Measurements from ENCODE around the gene DLG4. TPM values are rescaled to one million over a fixed set of nuclear protein-coding genes. Genes with fewer than 3 reads are reported as not detected.
A peak's percentile ranks its signal among the peaks of the same experiment; 100 is the strongest.

Gene DLG4
- total RNA-seq, 1 donor from 2014 or later = 34.9 TPM

GRCh38 chr17:7220593-7221277, 1.1 kb upstream of the DLG4 start:
- H3K9me3 ChIP-seq = no peaks in the 10 kb centered on the region
- H3K27ac ChIP-seq = peak overlapping the region; percentile 96 to 100
- peak; percentile 20 to 48 (median 34) for TF ChIP-seq CTCF (IDR thresholded peaks at IDR 0.05)
- peaks cover 20 to 36% of the 10 kb centered on the region in 2 donors for H3K4me1 ChIP-seq
- H3K36me3 ChIP-seq = peaks cover 38 to 40% of the 10 kb centered on the region in 2 donors
- intact Hi-C loops (cut with DNase I) = no loop called here
- H3K27me3 ChIP-seq = no peaks in the 10 kb centered on the region
- H3K4me3 ChIP-seq = peak overlapping the region; percentile 81 to 98
- no peak for DNase-seq (ENCODE audit: low spot score in 2 of 2)

- intact Hi-C loops (cut with DNase I) = loop anchor here (1.0 to 10.0 kb wide), 2 partner anchors 20 to 615 kb away; partner anchors contain the start of genes KDM6B and PHF23
- no peak for DNase-seq (ENCODE audit: low spot score in 2 of 2)
- peaks cover 23 to 40% of the 10 kb centered on the region in 2 donors for H3K4me1 ChIP-seq
Measured at GRCh38 chr17:7219229-7219811, 316 bp downstream of the DLG4 start.

GRCh38 chr17:7218758-7219157, 878 bp downstream of the DLG4 start:
- peak overlapping the region; percentile 96 to 100 for H3K27ac ChIP-seq
- TF ChIP-seq CTCF (IDR thresholded peaks at IDR 0.05) = no peak
- H3K4me1 ChIP-seq = peaks cover 23 to 40% of the 10 kb centered on the region in 2 donors

More at GRCh38 chr17:7219229-7219811, 316 bp downstream of the DLG4 start:
- H3K27ac ChIP-seq = peak overlapping the region; percentile 96 to 100
- no peaks in the 10 kb centered on the region for H3K9me3 ChIP-seq
- peak overlapping the region; percentile 81 to 98 for H3K4me3 ChIP-seq
- H3K27me3 ChIP-seq = no peaks in the 10 kb centered on the region
- no peak for TF ChIP-seq CTCF (IDR thresholded peaks at IDR 0.05)
- H3K36me3 ChIP-seq = peaks cover 24 to 25% of the 10 kb centered on the region in 2 donors

GRCh38 chr17:7218166-7218565, 1.5 kb downstream of the DLG4 start:
- H3K9me3 ChIP-seq = no peaks in the 10 kb centered on the region
- DNase-seq (ENCODE audit: low spot score in 2 of 2) = no peak
- intact Hi-C loops (cut with DNase I) = loop anchor here (10.0 kb wide), 1 partner anchor 617 kb away; the partner anchor contains the start of gene KDM6B
- no peaks in the 10 kb centered on the region for H3K27me3 ChIP-seq
- H3K4me3 ChIP-seq = peak overlapping the region in 1 of 2 donors; percentile 76
- peak overlapping the region; percentile 96 to 100 for H3K27ac ChIP-seq
- no peak for TF ChIP-seq CTCF (IDR thresholded peaks at IDR 0.05)
- H3K4me1 ChIP-seq = peaks cover 23 to 40% of the 10 kb centered on the region in 2 donors
- H3K36me3 ChIP-seq = peaks cover 13 to 14% of the 10 kb centered on the region in 2 donors

More at GRCh38 chr17:7218758-7219157, 878 bp downstream of the DLG4 start:
- Histone ChIP-seq H3K36me3 (peaks cover 19 to 20% of the 10 kb centered on the region in 2 donors), H3K9me3 (no peaks in the 10 kb centered on the region), H3K27me3 (no peaks in the 10 kb centered on the region), H3K4me3 (no peak overlapping the region)
- DNase-seq (ENCODE audit: low spot score in 2 of 2) = no peak
- intact Hi-C loops (cut with DNase I) = loop anchor here (1.0 to 10.0 kb wide), 2 partner anchors 21 to 616 kb away; partner anchors contain the start of genes KDM6B and PHF23

GRCh38 chr17:7217113-7217987, 2.3 kb downstream of the DLG4 start:
- TF ChIP-seq CTCF (IDR thresholded peaks at IDR 0.05) = no peak
- DNase-seq (ENCODE audit: low spot score in 2 of 2) = no peak
- peak overlapping the region; percentile 96 to 100 for H3K27ac ChIP-seq

More at GRCh38 chr17:7217113-7217987, 2.3 kb downstream of the DLG4 start:
- no peaks in the 10 kb centered on the region for H3K9me3 ChIP-seq
- H3K27me3 ChIP-seq = no peaks in the 10 kb centered on the region
- peaks cover 23 to 40% of the 10 kb centered on the region in 2 donors for H3K4me1 ChIP-seq
- intact Hi-C loops (cut with DNase I) = loop anchor here (10.0 kb wide), 1 partner anchor 617 kb away; the partner anchor contains the start of gene KDM6B
- peaks cover 4 to 6% of the 10 kb centered on the region in 2 donors for H3K36me3 ChIP-seq
- peak overlapping the region; percentile 58 to 76 for H3K4me3 ChIP-seq
